AG20443 (cell line): ENCODE data around the gene UAP1.
A peak's percentile ranks its signal among the peaks of the same experiment; 100 is the strongest.
"Not testable (repeated sequence)": the region's sequence is repeated elsewhere in the genome, so short reads cannot be mapped to it uniquely, and the experiment has no call there.

ENCODE experiments used
- DNase-seq: peaks from one replicate; pipeline ENCODE4 v3.0.0; 2012; ENCODE audit warnings: low spot score, mixed read lengths

UAP1 gene

GRCh38 chr1:162565460-162565859 lies 3.9 kb downstream of the UAP1 start:
- DNase-seq, result no peak

- DNase-seq, result no peak
These were observed 5.3 kb downstream of the UAP1 start for GRCh38 chr1:162566870-162567269.

- no peak for DNase-seq
These were observed 7.3 kb downstream of the UAP1 start for GRCh38 chr1:162568802-162569201.

- DNase-seq, result no peak
These were observed 9.2 kb downstream of the UAP1 start for GRCh38 chr1:162570718-162571117.

- DNase-seq, result not testable (repeated sequence)
These were observed 9.6 kb downstream of the UAP1 start for GRCh38 chr1:162571121-162571520.

GRCh38 chr1:162571696-162572095 lies 10.2 kb downstream of the UAP1 start:
- DNase-seq, result no peak

- DNase-seq, result no peak
These were observed 11.6 kb downstream of the UAP1 start for GRCh38 chr1:162573136-162573535.

- no peak for DNase-seq
These were observed 16.7 kb downstream of the UAP1 start for GRCh38 chr1:162578071-162578700.

GRCh38 chr1:162578936-162579335 lies 17.4 kb downstream of the UAP1 start:
- no peak for DNase-seq

- no peak for DNase-seq
These were observed 18.8 kb downstream of the UAP1 start for GRCh38 chr1:162580308-162580707.

- not testable (repeated sequence) for DNase-seq
These were observed 21.4 kb downstream of the UAP1 start for GRCh38 chr1:162582901-162583300.

- not testable (repeated sequence) for DNase-seq
These were observed 23.6 kb downstream of the UAP1 start for GRCh38 chr1:162585101-162585500.

- no peak for DNase-seq
These were observed 25.8 kb downstream of the UAP1 start for GRCh38 chr1:162587347-162587746.

GRCh38 chr1:162587761-162588260 lies 26.3 kb downstream of the UAP1 start:
- DNase-seq, result no peak

- no peak for DNase-seq
These were observed 28.6 kb downstream of the UAP1 start for GRCh38 chr1:162590101-162590500.

GRCh38 chr1:162590686-162591085 lies 29.2 kb downstream of the UAP1 start:
- DNase-seq, result no peak

- no peak for DNase-seq
These were observed 35.1 kb downstream of the UAP1 start for GRCh38 chr1:162596514-162597170.

- no peak for DNase-seq
These were observed 37.9 kb downstream of the UAP1 start for GRCh38 chr1:162599451-162599850.

GRCh38 chr1:162603117-162603516 lies 41.6 kb downstream of the UAP1 start:
- not testable (repeated sequence) for DNase-seq

- DNase-seq, result peak; percentile 67
These were observed 43.9 kb downstream of the UAP1 start for GRCh38 chr1:162605225-162605927.

GRCh38 chr1:162609306-162609705 lies 47.8 kb downstream of the UAP1 start:
- no peak for DNase-seq

GRCh38 chr1:162612606-162613400 lies 51.3 kb downstream of the UAP1 start:
- peak; percentile 79 for DNase-seq
